Hematopoietic multipotent progenitor cell treated with erythropoietin and hydrocortisone succinate and interleukin-3 and kit ligand, for 8 days (in vitro differentiated cells): ENCODE measurements around the gene PAPPA2.

Experiments
- DNase-seq: peaks from one replicate; pipeline ENCODE4 v3.0.0-alpha.2; 2015

Gene PAPPA2

DNA sequence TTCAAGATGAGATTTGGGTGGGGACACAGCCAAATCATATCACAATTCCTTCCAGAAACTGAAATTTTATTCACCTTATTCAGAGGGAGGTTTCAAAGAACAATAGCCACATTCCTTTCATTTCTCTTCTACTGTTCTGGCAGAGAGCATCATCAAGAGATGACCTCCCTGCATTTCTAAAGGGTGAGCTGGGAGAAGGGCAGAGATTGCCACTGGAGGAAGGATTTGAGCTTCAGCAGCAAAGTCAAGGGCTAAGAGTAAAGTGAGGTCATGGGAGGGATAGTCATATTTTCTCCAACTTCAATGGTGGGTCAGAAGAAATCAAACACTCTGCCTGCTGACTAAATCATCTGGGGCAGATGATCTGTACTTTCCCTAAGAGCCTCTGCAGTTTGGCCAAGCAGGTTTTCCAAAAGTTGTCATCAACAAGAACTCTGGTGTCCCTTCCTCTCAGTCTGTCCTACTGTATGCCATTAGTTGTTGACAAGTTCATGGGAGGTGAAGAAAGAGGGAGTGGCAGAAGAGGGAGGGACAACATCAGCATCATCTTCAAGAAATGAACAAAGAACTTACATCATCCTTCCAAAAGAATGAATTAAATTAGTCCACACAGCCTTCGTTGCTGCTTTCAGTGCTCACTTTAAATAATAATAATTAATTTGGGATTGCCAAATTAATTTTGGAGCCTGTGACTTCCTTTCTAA, 403.2 kb downstream of the PAPPA2 start:
- DNase-seq, result no peak

DNA sequence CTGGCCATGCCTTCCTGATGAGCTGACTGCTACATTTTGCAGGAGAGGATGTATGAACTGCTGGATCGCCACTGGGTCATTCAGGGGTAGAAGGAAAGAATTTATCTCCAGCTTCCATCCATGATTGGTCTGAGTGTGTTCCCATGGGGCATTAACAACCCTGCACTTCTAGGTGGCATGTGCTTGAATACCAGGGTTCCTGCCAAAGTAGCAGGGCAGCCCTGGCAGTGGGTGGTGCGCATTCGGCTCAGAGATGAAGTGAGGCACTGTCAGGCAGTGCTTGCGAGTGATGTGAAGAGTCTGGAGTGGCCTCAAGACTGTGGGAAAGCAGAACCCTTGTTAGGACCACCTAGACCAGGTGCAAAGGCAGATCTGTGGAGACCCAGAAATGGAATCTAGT, 406.6 kb downstream of the PAPPA2 start:
- no peak for DNase-seq

DNA sequence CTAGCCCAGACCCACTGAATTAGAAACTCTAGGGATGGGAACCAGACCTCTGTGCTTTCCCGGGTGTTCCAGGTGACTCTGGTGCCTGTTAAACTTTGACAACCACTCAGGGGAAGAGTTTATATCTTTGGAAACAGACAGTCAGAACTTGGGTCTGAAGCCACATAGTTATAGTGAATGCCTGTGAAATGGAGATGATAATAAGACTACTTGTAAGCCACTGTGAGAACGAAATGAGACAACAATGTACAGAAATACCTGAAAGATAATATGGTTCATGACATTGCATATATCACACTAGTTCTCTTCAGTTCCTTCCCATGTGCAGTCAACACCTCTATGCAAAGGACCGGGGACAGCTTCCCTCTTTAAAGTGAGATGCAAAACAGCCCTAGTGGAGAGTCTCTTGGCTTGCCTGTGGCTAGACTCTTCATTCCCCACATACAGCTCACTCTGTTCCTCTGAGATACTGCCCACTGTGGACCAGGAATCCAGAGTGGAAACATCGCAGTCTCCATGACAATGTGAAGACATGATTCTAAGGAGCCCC, 414.1 kb downstream of the PAPPA2 start:
- no peak for DNase-seq

DNA sequence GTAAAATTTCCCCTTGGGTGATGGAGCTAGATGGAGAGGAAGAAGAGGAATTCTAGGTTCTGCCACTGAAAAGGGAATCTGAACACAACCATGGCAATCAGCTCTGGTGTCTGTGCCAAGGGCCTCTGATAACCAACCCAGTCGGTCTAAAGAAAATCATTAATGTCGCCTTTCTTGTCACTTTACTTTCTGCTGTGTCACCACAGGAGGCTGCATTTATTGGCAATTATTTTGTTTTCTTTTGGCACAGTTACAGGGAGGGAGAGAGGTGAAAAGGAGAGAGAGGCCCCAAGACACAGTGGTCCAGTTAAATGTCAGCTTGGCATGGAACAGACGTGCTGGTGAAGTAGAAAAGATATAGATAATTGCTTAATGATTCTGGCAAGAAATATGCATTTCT, 414.6 kb downstream of the PAPPA2 start:
- no peak for DNase-seq

DNA sequence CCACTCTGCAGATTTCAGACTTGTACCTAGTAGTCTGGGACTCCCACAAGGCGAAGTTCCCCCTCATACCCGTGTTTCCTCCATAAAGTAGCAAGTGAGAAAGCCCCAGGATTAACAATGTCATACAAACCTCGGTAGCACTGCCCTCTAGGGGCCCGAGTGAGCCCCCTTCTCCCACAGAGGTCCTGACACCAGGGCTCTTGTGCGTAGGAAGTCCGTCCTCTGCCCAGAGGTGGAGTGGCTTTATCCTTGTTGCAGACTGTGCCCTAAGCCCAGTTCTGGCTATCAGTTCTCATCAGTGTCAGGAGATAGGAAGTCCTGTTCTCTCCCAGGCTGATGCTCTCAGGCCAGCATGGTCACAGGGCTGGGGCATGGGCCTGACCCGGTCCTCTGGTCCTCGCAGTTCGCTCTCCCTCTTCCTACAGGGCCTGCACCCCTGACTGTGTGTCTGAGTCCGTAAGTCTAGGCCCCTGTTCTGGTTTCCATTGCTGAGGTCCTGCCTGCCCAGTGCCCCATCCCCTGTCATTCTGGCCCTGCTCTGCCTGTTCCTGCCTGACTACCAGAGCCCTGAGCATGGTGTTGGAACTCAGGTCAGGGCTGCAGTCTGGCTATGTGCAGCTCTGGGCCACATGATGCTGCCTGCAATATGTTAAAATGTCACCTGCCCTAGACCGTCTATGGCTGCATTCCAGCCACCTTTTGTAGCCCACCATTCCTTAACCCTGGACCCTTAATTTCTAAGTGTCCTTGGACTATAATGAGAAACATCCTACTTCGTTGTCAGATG, 416.0 kb downstream of the PAPPA2 start:
- DNase-seq, result no peak

DNA sequence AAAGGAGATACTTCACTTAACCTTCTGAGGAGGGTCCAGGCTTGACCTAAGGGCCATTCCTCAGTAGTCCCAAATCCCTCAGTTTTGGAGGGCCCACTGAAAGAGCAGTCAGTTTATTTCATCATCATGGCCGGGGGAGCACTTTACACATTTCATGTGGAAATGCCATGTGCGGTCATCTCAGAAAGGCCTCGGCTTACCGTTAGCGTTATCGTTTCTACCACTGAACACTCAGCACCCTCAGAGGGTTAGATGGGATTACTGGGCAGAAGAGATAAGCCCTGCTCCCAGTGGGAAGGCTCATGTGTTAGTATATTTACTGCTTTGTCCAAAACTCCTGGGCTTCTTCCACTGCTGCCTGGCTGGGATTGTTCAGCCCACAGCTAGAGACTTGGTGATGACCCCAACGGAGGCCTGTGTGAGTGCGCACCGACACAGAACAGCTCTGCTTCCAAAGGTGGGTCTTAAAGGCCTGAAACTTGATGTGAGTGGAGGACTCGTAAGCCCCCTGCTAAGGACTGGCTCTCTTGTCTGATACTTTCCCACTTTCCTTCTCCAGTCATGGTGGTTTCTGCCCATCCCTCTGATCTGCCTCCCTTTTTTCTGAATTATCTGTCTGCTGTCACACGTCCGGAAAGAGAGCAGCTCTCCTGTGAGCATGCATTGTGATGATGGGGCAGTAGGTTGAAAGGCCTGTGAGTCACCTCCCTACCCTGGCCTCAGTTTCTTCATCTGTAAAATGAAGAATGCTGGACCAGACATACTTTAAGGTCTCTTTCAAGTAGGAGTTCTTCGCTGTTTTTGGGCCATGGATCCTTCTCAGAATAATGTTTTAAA, 417.0 kb downstream of the PAPPA2 start:
- DNase-seq, result no peak

DNA sequence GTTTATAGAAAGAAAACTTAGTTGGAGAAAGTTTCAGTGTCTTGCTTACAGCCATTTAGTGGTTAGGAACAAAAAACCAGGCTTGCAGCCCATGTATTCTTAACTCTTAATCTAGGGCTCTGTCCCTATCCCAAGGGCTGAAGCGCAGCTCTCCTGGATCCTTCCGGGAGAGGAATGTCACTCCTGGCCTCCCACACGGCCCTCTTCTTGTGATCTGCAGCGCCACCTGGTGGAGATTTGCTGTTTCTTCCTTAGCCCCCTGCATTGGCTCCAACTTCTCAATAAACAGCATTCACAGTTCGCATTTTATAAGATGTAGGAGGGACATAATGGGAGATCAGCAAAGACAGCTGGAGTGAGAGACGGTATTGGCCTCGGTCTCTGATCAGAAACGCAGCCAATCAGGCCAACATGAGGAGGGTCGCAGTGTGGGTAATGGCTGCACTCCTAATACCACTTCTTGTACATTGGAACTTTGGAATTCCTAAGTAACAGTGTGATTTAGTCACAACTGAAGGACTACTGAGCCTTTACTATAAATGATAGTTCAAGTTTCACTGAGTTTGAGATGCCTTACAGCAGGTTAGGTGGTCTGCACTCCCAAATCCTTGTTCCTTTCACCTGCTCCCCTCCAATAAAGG, 418.1 kb downstream of the PAPPA2 start:
- DNase-seq, result peak; percentile 61

DNA sequence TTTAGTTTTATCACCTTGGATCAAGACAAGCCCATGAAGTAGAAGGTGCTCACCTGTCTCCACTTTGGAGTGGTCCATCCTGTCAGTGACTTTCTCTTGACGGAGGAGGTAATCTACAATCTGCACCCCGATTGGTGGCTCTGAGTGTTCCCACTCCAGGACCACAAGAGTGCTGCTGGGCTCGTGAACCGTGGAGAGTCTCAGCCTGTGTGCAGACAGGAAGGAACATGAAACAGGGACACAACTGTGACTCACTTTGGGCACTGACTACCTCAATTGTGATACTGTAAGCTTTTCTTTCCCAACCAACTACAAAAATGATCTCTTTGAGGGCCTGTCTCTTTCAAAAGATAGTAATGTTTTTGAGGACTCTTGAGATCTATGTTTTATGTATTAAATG, 421.3 kb downstream of the PAPPA2 start:
- no peak for DNase-seq

DNA sequence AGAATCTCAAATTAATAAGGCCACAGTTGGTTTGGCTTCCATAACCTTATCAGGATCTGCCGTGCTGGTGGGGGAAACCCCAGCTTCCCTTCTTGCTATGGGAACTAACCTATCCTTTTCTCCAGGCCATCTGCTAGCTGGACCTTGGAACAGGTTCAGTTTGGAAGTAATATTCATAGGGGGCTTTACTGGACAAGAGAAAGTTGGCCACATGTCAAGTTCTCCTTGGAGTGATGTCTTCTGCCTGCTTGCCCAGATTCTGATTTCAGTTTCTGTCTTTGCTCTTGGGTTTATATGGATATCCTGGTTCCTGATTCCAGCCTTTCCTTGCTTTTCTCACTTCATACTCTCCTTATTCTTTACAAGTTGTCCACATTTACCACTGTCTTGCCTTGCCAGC, 421.9 kb downstream of the PAPPA2 start:
- DNase-seq, result no peak

DNA sequence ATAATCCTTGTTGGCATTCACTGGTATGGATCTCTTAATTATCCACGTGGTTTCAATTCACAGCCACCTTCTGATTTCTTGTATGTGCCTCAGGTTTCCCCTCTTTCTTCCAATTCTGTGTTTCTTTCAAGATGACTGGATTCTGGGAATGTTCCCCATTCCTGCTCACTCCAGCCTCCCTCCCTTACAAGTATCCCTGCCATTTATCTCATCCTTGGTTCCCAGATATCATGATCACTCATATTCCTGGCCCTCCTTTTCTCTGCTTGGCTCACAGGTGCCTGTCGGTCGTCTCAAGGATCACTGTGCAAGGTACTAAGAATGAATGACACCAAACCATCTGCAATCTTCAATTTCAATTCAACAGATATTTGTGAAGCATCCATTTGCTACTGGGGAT, 422.4 kb downstream of the PAPPA2 start:
- no peak for DNase-seq

DNA sequence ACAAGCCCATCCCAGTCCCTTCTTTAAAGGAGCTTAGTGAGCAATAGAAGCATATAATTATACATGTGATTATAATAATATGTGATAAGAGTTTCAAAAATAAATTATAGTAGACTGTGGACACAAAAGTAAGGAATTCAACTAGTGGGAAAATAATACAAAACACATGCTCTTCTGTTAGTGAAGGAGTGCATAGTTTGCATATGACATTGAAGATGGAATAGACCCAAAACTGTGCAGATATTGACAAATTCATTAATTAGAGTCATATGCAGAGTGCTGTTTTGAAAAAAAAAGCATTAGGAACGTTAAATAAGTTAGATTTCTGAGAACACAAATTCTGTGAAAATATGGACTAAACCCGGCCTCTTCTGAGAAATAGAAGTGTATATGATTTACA, 422.8 kb downstream of the PAPPA2 start:
- DNase-seq, result no peak

DNA sequence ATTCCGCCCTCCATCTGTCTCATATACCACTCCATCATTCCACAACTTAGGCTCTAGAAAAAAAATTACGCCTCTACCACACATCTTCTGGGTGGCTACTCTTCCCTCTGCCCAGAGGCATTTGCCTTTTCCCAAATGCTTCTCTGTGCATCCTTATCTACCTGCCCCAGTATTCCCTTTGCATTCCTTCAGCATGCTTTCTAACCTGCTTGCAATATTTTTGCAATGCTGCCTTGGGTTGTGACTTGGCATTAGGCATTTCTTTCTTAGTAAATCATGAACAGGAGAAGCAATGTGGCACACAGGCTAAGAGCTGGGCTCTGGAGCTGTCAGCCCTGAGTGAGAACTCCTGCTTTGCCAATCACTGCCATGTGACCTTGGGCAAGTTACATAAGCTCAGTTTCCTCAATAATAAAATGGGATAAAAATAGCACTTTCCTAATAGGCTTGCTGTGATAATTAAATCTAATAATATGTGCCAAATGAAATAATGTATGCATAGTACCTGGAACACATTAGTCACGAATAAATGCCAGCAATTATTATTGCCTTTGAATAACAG, 425.6 kb downstream of the PAPPA2 start:
- no peak for DNase-seq

DNA sequence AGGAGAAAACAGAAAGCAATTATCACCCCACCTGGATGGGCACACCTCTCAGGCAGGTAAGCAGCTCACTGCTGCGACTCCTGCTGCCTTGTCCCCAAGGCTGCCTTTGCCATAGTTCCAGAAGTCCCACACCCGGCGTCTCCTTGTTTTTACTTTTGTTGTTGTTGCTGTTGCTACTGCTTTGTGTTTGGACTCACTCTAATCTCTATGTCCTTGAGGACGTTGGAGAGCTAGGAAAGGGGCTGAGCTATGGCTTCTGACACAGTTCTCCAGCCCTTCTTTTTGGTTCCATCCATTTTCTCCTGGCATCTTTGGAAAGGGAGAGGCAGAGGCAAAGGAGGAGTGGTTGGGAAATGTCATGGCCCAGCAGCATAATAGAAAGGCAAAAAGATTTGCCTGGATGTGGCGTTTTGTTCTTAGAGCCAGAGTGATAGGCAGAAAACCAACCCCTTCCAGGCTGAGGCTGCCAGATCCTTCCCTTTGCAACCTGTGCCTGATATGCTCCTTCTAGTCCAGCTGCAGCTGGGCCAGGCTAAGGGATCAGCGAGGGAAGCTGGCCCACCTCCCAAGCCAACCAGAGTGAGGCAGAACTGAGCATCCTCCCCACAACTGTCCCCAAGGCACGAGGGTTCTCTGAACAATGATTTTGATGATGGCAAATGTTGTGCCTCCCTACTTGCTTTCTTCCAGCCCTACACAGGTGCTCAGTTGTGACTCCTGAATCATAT, 430.8 kb downstream of the PAPPA2 start:
- no peak for DNase-seq

DNA sequence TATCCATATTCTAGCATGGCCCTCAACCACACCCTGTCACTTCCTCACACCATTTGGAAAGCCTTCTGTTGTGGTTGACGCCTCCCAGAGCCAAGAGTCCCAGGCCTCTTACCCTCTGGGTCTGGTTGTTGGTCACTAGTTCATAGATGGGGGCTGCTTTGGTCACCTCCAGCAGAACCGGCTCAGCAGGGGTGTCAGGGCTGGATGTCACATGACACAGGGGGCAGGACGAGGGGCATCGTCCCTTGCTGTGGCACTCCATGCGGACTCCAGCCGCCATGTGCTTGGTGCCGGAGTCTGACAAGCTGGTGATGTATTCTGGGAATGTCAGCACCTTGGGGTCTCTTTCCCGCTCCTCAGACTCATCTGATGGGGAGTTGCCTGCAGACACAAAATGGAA, 431.5 kb downstream of the PAPPA2 start:
- DNase-seq, result no peak
